Ammon's horn (tissue), 1 donor: ENCODE results near the gene CRPPA.

Experiments used
- DNase-seq: peaks from one replicate; pipeline ENCODE4 v3.0.0-alpha.2; 2016; ENCODE audit warnings: low spot score

CRPPA gene

GRCh38 chr7:16422917-16423316 lies 1.6 kb upstream of the CRPPA start:
- no peak for DNase-seq

DNA sequence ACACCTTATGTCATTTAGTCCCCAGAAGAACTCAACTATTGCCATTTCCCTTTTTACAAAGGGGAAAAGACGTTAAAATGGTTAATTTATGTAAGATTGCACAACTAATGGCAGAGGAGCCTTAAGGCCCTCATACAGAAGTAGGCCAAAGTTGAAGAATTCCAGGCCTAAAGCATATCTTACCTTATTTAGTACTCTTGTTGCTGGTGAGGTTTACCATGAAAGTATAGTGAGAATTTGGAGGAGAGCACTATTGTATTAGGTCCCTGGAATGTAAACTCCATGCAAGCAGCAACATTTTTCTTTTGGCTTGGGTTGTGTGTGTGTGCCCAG lies 731 bp upstream of the CRPPA start:
- no peak for DNase-seq

DNA sequence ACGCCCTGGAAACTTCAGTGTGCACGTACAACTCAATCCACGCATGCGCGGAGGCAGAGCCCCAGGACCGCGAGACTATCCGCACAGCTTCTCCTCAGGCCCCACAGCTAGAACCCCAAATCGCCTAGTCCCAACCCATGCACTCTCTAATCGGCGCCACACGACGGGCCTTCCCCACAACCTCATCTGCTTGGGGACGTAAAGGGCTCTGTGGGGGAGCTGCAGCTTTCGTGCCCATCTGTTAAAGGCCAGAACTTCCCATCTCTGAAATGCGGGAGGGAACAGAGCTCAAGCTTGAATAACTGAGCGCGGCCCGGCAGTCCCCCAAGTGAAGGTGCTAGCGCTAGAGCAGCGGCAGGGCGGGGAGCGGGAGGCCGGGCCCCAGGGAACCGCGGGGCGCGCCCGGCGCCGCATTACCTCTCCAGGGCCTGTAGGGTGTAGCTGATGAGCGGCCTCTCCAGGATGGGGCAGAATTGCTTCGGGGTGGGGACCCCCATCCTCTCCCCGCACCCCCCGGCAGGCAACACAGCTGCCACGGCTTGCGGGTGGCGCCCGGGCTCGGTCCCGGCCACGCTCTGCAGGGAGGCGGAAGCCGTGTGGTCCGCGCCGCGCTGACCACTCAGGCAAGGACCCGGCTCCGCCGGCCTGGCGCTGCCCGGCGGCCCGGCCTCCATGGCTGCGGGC lies 547 bp downstream of the CRPPA start:
- peak; percentile 93 for DNase-seq

DNA sequence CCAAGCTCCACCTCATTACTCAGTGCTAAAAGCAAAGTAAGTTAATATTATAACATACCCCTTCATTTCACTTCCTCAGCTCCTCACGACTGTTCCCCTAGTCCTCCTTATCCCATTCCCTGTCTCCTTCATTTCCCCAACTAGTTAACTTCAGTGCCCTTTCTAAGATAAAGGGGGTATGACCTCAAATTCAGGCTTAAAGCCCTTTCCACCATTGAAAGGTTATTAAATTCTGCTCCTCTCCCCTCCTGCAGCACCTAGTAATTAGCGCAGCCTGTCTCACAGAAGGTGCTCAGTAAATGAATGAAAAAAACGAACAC lies 1.0 kb downstream of the CRPPA start:
- no peak for DNase-seq

- DNase-seq: no peak
These were observed 1.5 kb downstream of the CRPPA start for GRCh38 chr7:16419859-16420258.

DNA sequence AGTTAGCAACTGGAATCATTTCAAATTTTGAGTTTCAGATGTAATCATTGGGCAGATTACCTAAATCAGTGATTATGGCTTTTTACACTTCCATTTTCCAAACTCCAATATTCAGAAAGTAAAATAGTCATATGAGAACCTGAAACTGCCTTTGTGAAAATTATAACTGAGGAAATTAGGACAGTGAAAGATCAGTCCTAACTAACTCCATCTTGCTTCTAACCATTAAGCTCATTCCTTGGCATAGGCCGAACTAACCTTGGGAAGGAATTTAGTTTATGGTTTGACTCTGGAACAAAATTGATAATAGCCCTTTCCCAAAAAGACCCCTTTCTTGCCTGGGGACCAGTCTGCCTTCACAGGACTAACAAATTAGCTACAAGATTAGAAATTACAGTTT lies 2.2 kb downstream of the CRPPA start:
- DNase-seq: no peak

- no peak for DNase-seq
These were observed 3.4 kb downstream of the CRPPA start for GRCh38 chr7:16417906-16418305.

GRCh38 chr7:16416289-16417282 lies 4.8 kb downstream of the CRPPA start:
- no peak for DNase-seq

DNA sequence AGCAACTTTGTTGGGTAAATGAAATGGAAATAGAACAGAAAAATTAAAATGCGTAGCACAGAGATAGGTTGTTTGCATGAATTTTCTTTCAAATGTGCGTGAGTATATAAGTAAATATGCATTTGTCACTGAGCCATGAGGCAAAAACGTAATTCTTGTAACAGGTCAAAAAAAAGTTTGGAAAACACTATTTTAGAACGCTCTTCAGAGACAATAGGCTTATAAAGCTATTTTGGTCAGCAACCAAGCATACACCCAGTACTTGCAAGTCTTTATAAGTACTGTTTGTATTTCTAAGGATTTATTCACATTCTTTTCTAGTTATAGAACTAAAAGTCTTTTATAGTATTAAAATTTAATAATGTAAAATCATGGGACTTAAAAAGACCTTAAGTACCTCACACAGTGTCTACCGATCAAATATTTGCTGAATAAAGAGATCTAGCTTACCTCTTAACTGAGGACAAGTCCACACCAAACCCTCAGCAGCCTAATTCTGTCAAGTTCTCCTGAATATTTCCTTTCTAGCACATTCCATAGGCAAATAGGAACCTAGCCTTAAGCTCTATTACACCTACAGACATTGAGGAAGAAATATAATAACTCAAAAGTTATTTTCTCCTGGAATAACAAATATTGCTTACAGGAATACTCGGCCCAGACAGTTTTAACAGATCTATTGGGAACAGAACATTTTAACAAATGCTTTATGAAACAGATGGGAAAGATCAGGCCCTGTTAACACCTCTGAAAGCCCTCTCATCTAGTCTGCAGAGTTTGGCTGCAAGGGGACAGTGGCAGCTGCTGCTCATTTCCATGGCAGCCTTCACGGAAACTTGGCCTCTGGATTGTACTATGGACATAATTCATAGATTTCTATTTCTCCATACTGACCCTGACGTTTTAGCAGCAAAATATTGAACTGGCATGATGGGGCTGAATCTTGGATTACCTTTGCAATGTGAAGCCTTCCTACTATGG lies 8.8 kb downstream of the CRPPA start:
- DNase-seq: no peak

DNA sequence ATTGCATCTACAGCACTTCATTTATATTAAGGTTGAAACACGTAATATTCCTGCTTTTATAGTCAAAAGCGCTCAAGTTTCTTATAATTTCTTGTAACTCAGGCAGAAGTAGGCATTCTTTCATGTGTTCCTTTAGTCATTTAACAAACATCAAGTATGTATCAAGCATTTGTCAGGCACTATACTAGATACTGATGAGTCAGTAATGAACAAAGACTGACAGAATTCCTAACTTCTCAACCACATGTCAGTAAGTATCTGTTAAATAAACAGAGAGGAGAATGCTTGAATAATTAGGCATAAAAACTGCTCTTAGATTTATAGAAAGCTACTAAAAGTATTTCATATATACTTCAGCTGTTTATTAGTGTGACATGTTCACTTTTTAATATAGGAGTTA lies 9.9 kb downstream of the CRPPA start:
- no peak for DNase-seq

- DNase-seq: peak; percentile 59
These were observed 11.6 kb downstream of the CRPPA start for GRCh38 chr7:16409777-16410176.

GRCh38 chr7:16404636-16405035 lies 16.7 kb downstream of the CRPPA start:
- DNase-seq: no peak

DNA sequence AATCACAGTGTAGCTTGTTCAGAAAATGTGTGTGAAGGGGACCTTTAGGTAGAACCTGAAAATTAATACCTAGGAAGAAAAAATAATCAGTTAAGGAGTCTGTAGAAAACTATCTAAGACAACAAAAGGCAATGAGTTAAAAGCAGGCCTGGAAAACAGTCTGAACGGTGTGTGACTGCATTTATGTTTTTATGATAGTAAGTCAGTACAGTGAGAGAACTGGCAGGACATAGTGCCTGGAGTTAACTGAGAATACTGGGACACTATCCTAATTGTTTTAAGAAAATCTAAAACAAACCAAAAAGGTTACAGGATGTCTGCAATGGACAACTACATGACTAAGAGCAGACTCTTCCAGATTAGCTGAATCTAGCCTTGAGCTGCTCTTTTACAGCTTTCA lies 17.9 kb downstream of the CRPPA start:
- no peak for DNase-seq

GRCh38 chr7:16402940-16403339 lies 18.4 kb downstream of the CRPPA start:
- no peak for DNase-seq

- DNase-seq: no peak
These were observed 19.2 kb downstream of the CRPPA start for GRCh38 chr7:16402091-16402490.

DNA sequence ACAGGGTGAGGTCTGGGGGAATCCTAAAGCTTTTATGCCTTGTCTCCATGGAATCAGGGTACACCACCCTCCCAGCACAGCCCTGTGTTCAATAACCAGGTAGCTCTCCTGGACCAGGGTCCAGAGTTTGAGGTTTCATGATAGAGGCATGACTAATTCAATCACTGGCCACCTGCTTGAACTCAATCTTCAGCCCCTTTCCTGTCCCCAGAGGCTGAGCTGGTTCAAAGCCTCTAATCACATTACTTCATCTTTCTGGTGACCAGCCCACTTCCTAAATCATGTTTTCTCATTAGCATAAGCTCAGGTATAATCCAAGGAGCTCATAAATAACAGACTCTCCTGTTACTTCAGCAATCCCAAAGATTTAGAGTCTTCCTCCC lies 20.5 kb downstream of the CRPPA start:
- DNase-seq: no peak

DNA sequence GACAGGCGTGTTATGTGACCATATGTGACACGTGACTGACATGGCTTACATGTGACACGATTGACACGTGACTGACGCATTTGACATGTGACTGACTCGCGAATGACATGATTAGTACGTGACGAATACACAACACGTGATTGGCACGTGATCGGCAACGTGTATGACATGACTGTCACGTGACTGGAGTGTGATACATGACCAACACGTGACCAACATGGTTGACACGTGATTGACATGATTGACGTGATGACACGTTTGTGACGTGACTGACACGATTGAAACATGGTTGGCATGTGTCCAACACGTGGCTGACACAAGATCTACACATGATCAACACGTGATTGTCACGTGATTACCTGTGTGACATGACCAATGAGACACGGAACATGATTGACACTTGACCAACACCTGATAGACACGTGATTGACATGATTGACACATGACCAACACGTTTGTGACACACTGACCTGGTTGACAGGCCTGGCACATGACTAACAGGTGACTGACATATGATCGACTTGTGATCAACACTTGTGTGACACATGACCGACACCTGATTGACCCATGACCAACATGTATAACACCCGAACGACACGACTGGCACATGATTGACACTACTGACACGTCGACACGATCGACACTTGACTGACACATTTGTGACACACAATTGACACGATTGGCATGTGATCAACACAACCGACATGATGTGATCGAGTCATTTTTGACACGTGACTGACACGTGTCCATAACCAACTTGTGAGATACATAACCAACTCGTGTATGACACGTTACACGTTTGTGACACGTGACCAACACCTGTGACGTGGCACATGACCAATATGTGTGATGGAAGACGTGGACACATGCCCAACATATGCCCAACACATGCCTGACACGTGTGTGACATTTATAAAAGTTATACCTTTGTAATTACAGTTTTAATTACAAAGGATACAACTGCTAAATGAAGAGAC lies 21.1 kb downstream of the CRPPA start:
- DNase-seq: no peak

GRCh38 chr7:16399265-16399831 lies 22.0 kb downstream of the CRPPA start:
- no peak for DNase-seq

- no peak for DNase-seq
These were observed 23.0 kb downstream of the CRPPA start for GRCh38 chr7:16398146-16399017.
